K562 (cell line): ENCODE data around the gene PON2. TPM values are rescaled to one million over a fixed set of nuclear protein-coding genes. Genes with fewer than 3 reads are reported as not detected.
A peak's percentile ranks its signal among the peaks of the same experiment; 100 is the strongest.

Source experiments
- BCOR ChIP-seq: fragments of 450-650 bp; IDR thresholded peaks from 2 replicates; pipeline ENCODE4 v1.6.1; 2016
- JUNB ChIP-seq: fragments of 450-650 bp; formaldehyde crosslinking; conservative IDR thresholded peaks from 2 replicates; pipeline ENCODE4 v1.4.0; 2020; ENCODE audit warnings: mild to moderate bottlenecking
- LEF1 ChIP-seq: fragments of 450-650 bp; IDR thresholded peaks from 2 replicates; pipeline ENCODE4 v1.6.1; 2016; ENCODE audit warnings: mild to moderate bottlenecking
- ZBTB40 ChIP-seq, 2 experiments: fragments of 450-650 bp in 1 of 2; sonication (generic) in 1 of 2; formaldehyde crosslinking in 1 of 2; IDR thresholded peaks; 2 replicates each; pipeline versions ENCODE4 v1.7.1 to v1.9.0; 2016 to 2022; ENCODE audit warnings: inconsistent platforms in 1 of 2, mild to moderate bottlenecking in 1 of 2, missing genetic modification reagents in 1 of 2
- polyA plus RNA-seq, 8 experiments: library from polyadenylated mRNA; depleted of rRNA in 4 of 8; stranded (reverse) in 5 of 8; unstranded in 3 of 8; fragments of >200 nt; fragmentation: Nextera tagmentation in 2 of 8; fragmentation: Illumina TruSeq in 1 of 8; extraction: Ambion mirVana in 2 of 8; extraction: Trizol in 1 of 8; gene quantifications; 2 replicates each; pipeline versions ENCODE4 v1.2.1 to v1.2.3, GENCODE V29; 2011 to 2014; ENCODE audit warnings: inconsistent platforms in 1 of 8, missing spikeins in 1 of 8
- total RNA-seq, 7 experiments: library from RNA; depleted of rRNA in 6 of 7; stranded (reverse); fragments of >200 nt in 6 of 7; fragmentation: Illumina TruSeq in 2 of 7; extraction: Trizol in 2 of 7; gene quantifications; 2 replicates each; pipeline versions ENCODE4 v1.2.1 to v1.2.3, GENCODE V29; 2011 to 2021; ENCODE audit warnings: low replicate concordance in 1 of 7

PON2 gene
- total and polyA plus RNA-seq, 9 of the 15 experiments (the other 6 are each of a cell fraction or from before 2014, with no cell fraction given): 8.5 to 30.1 (median 21.9) TPM

DNA sequence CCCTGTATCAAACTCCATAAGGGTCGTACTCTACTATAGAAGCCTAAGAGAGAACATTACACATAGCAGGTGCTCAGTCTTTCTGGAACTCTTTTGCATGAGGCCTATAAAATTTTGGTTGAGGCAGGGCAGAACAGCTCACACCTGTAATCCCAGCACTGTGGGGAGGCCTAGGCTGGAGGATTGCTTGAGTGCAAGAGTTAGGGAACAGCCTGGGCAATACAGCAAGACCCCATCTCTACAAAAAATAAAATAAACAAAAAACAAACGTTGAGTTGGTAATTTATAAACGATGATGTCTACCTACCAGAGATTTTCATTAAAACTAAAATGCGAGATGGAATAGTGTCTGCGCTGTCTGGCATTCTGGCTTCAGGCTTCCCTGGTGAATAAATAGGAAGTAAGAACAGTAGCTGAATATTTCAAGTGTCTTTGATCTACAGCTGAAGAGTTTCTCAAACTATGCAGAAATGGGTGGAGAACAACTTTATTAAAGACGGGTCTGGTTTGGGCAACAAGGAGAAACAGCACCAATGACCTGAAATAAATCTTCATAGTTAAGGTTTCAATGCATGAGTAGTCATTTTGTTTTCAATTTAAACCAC, 774 bp downstream of the PON2 start (continued):
- TF ChIP-seq ZBTB40 (IDR thresholded peaks at IDR 0.05) (peak; percentile 46; the same call in 1 of the 2 replicates), ZBTB40 (CRISPR knock-in tag; IDR thresholded peaks at IDR 0.05) (no peak), JUNB (CRISPR knock-in tag) (no peak), LEF1 (peak; percentile 41; the same call in 1 of the 2 replicates), BCOR (0 out of 2 replicates have a peak, but pooled peaks have one; percentile 39)
